Left ventricle myocardium inferior (tissue), 1 donor: Measurements from ENCODE around the gene P4HA2. TPM values are rescaled to one million over a fixed set of nuclear protein-coding genes. Genes with fewer than 3 reads are reported as not detected.

Experiments
- DNase-seq: peaks from one replicate; pipeline ENCODE4 v3.0.0-alpha.2; 2020
- H3K27ac ChIP-seq: fragments of 200-600 bp; replicated peaks from 2 replicates; pipeline ENCODE4 v1.8.0; 2021
- H3K27me3 ChIP-seq: fragments of 200-600 bp; 2 replicates; pipeline ENCODE4 v1.8.0; 2021; ENCODE audit warnings: low read depth
- H3K36me3 ChIP-seq: fragments of 200-600 bp; 2 replicates; pipeline ENCODE4 v1.8.0; 2021
- H3K4me1 ChIP-seq: fragments of 200-600 bp; 2 replicates; pipeline ENCODE4 v1.8.0; 2021
- H3K4me3 ChIP-seq: fragments of 200-600 bp; 2 replicates; pipeline ENCODE4 v1.8.0; 2021; ENCODE audit warnings: mild to moderate bottlenecking, moderate library complexity
- H3K9me3 ChIP-seq: fragments of 200-600 bp; replicated peaks from 2 replicates; pipeline ENCODE4 v1.8.0; 2021
- CTCF ChIP-seq: fragments of 200-600 bp; IDR thresholded peaks from 2 replicates; pipeline ENCODE4 v1.8.0; 2021; ENCODE audit warnings: antibody characterized with exemption, mild to moderate bottlenecking, borderline replicate concordance
- intact Hi-C: fragments of 100-400 bp; cut with micrococcal nuclease; formaldehyde crosslinking; loops from one replicate; pipeline ENCODE4 v1.11.0; 2022
- total RNA-seq: library from RNA; stranded (reverse); fragmentation: NEBNext Ultra II Directional; extraction: Animal tissue kit (Norgen Biotek cat#: 25700); gene quantifications from one replicate; pipeline ENCODE4 v1.2.1, GENCODE V29; 2021
- donor health status: DM: no; HTN: yes; CAD: no; lungs with severe emphysema.

Gene P4HA2
- total RNA-seq, 1 donor from 2014 or later = 80.5 TPM

- intact Hi-C loops = no loop called here
- no peak for DNase-seq
- H3K4me3 ChIP-seq = no peak overlapping the region
- peaks cover 42% of the 10 kb centered on the region for H3K4me1 ChIP-seq
- H3K27ac ChIP-seq = peak overlapping the region; percentile 97
- no peaks in the 10 kb centered on the region for H3K27me3 ChIP-seq
- no peaks in the 10 kb centered on the region for H3K36me3 ChIP-seq
- no peaks in the 10 kb centered on the region for H3K9me3 ChIP-seq
- TF ChIP-seq CTCF = no peak
Observed at GRCh38 chr5:132229236-132229635, 1.6 kb upstream of the P4HA2 start.

- Histone ChIP-seq H3K27me3 (no peaks in the 10 kb centered on the region), H3K9me3 (no peaks in the 10 kb centered on the region), H3K36me3 (no peaks in the 10 kb centered on the region), H3K4me1 (peaks cover 50% of the 10 kb centered on the region), H3K4me3 (peak overlapping the region; percentile 88), H3K27ac (peak overlapping the region; percentile 97)
- TF ChIP-seq CTCF = no peak
- DNase-seq = no peak
- intact Hi-C loops = no loop called here
Observed at GRCh38 chr5:132228241-132229035, 785 bp upstream of the P4HA2 start.

DNA sequence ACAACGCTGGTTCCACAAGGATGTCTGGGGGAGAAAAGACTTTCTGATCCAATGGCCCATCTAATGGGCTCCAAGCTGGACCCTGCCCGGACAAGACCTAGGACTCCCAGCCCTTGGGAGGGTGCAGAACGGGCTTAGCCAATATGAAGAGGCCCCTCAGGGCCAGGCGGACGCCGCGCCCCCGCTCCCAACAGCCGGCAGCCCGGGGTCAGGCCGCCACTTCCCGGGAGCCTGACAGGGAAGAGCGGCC, 493 bp downstream of the P4HA2 start:
- H3K27me3 ChIP-seq = no peaks in the 10 kb centered on the region
- peak overlapping the region; percentile 88 for H3K4me3 ChIP-seq
- H3K36me3 ChIP-seq = no peaks in the 10 kb centered on the region
- DNase-seq = no peak
- peaks cover 63% of the 10 kb centered on the region for H3K4me1 ChIP-seq
- H3K27ac ChIP-seq = peak overlapping the region; percentile 97
- no peaks in the 10 kb centered on the region for H3K9me3 ChIP-seq
- TF ChIP-seq CTCF = no peak
- intact Hi-C loops = no loop called here

GRCh38 chr5:132226516-132227234, 978 bp downstream of the P4HA2 start:
- Histone ChIP-seq H3K27me3 (no peaks in the 10 kb centered on the region), H3K4me1 (peaks cover 68% of the 10 kb centered on the region), H3K36me3 (no peaks in the 10 kb centered on the region), H3K4me3 (peak overlapping the region; percentile 88), H3K27ac (peak overlapping the region; percentile 97), H3K9me3 (no peaks in the 10 kb centered on the region)
- no peak for DNase-seq
- TF ChIP-seq CTCF = no peak
- intact Hi-C loops = no loop called here

DNA sequence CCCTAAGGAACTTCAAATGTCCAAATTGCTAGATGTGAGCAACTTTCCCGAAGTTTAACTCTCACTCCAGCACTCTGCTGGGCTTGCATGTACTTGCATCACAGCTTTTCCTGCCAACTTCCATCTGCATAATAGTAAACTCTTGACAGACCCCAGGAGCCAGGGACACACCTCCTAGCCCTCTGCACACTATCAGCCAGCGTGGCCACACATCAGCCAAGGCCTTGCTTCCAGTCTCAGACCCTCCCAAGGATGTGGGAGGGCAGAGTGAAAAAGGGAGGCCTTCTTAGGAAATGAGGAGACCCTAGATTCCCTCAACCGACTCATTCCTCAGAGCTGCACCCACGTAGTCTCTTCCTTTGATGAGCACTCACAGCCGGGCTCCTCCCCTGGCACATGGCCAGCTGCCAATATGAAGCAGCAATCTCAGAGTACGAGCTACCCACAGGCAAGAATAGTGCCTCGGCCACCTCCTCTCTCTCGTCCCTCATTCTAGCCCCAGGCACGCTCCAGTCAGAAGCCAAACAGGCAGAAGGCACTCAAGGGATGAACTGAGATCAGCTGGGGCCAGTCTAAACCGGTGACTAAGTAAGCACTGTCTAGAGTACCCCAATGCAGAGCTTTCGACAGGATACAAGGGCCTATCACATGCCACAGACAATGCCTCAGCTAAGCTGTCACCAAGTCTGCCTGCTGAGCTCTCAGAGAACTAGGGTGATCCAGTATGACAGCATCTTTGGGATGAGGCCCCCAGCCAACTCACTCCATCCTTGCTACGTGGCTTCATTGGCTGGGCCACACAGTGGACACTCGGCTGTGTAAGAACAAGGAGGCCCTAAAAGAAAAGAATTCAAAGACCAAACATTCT, 2.3 kb downstream of the P4HA2 start:
- peaks cover 80% of the 10 kb centered on the region for H3K4me1 ChIP-seq
- intact Hi-C loops = no loop called here
- H3K27me3 ChIP-seq = no peaks in the 10 kb centered on the region
- peak; percentile 71 for DNase-seq
- peak overlapping the region; percentile 88 for H3K4me3 ChIP-seq
- TF ChIP-seq CTCF = no peak
- H3K36me3 ChIP-seq = no peaks in the 10 kb centered on the region
- H3K27ac ChIP-seq = peak overlapping the region; percentile 97
- no peaks in the 10 kb centered on the region for H3K9me3 ChIP-seq
